Ecto neural progenitor cell (in vitro differentiated cells): ENCODE data around the gene TK2.
"Not testable (repeated sequence)": the region's sequence is repeated elsewhere in the genome, so short reads cannot be mapped to it uniquely, and the experiment has no call there.

Experiments used
- DNase-seq: peaks from one replicate; pipeline ENCODE4 v3.0.0-alpha.2; 2018; ENCODE audit warnings: low spot score

TK2 gene

DNA sequence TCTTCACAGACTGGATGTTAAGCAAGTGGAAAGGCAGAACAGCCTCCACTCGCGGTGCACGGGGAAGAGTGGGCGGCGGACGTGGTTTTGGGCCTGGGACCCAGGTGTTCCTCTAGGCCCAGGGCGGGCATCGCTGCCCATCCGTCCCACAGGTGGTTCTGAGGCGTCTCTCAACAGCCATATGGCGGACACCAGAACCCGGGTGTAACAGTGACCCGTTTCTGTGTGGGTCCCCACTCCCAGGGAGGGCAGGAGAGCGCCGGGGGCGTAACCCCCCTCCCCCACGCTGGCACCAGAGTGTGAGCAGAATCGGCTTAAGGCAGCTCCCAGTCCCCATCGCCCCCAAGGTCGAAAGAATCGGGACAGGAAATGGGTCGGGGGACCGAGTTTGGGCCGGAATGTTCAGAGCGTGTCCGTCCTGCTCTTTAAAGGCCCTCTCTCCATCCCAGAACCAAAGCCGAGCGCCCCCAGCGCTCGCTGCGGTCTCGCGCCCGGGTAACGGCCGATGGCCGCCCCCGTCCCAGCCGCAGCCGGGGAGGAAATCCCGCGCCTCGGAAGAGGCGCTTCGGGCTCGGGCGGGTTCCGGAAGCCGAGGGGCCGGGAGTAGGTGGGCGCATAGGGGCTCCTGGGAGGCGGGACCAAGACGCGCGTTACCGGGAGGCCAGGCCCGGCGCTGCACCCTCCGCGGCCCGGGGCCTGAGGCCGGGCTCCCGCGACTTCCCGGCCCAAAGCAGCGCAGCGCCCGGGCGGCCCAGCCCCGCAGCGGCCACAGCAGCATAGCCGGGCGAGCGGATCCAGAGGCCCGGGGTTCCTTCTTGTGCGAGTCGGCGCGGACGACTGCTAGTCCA is at the start of gene TK2:
Gene TK2 (minus strand): TSS at position 839 of the 848 bp plus-strand sequence. CDS start 61 bp downstream, at position 778.
- peak; percentile 81 for DNase-seq

- DNase-seq, result no peak
Measured at GRCh38 chr16:66598111-66598510, 48.2 kb upstream of the TK2 start.

GRCh38 chr16:66596986-66597848 is 47.3 kb upstream of the TK2 start:
- DNase-seq, result no peak

GRCh38 chr16:66596559-66596958 is 46.6 kb upstream of the TK2 start:
- not testable (repeated sequence) for DNase-seq

DNA sequence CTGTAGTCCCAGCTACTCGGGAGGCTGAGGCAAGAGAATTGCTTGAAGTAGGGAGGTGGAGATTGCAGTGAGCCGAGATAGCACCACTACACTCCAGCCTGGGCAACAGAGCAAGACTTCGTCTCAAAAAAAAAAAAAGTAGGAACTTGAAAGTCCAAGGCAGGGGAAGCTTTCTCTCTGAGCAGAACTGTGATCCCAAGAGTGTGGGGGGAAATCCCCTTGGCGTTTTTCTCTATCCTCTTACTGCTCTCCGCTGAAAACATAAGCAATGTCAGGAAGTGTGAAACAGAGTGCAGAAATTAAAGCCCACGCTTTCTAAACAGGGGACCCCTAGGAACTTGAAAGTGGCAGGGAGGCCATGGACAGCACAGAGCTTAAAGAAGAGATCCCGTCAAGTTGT is 44.8 kb upstream of the TK2 start:
- no peak for DNase-seq

- no peak for DNase-seq
Measured at GRCh38 chr16:66592814-66593213, 42.9 kb upstream of the TK2 start.

GRCh38 chr16:66592241-66592640 is 42.3 kb upstream of the TK2 start:
- DNase-seq, result no peak

DNA sequence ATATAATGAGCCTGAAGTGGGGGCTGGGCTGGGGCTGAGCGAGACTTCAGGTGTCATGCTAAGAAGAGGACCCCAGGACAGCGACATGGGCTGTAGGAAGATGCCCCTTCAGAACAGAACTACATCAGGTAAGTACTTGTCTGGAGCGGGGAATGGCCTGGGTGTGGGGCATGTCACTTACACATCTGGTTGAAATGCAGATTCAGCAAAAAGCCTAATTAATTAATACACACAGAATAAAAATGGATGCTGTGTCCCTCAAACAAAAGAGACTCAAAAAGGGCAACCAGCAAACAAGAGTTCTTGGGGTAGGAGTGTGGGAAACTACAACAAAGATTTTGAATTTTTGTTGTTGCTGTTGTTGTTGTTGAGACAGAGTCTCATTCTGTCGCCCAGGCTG is 41.1 kb upstream of the TK2 start:
- no peak for DNase-seq

DNA sequence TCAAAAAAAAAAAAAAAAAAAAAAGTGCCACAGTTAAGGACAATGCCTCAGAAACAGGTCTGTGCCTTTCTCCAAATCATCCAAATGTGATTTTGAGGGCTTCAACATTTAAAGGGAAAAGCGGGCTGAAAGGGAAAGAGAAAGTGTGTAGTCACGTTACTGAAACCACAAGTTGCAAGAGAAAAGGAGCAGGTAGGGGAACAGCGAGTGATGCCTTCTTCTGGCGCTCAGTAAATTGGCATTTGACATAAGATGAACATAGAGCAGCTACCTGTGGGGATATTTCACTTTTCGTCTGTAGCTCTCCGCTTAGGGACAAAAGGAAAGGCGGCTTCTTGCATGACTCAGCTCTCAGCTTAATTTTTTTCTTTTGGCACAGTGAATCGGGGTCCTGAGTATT is 40.4 kb upstream of the TK2 start:
- no peak for DNase-seq

GRCh38 chr16:66588981-66589713 is 39.2 kb upstream of the TK2 start:
- DNase-seq, result no peak

- DNase-seq, result no peak
Measured at GRCh38 chr16:66587881-66588600, 38.1 kb upstream of the TK2 start.

GRCh38 chr16:66585481-66586239 is 35.7 kb upstream of the TK2 start:
- DNase-seq, result no peak

DNA sequence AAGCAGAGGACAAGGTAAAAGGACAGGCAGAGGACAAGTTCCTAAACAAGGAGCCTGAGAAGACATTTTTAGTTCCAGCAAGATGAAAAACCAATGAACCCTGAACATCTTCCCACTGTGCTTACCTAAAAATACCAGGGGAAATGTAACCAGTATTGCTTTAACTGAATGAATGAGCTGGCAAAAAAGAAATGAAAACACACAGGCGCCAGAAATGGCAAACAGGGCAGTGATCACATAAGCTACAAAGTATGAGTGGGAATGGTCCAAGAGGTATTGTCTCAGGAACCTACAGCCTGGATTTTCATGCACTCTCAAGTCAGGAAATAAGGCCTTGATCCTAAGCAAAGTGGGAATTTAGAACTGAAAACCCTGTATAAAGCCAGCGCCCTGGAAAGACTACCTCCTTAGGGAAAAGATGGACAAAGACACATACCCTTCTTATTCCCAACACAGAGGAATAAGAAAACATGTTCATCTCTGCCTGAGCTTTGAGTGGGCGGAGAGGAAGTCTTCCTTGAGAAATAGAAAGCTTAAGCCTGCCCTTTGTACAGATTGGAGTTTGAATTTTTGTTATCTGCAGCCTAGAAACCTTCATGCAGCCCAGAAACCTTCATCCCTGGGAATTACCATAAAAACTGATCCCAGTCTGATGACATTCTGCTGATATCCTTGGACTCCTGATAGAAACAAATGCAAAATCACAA is 31.5 kb upstream of the TK2 start:
- no peak for DNase-seq

DNA sequence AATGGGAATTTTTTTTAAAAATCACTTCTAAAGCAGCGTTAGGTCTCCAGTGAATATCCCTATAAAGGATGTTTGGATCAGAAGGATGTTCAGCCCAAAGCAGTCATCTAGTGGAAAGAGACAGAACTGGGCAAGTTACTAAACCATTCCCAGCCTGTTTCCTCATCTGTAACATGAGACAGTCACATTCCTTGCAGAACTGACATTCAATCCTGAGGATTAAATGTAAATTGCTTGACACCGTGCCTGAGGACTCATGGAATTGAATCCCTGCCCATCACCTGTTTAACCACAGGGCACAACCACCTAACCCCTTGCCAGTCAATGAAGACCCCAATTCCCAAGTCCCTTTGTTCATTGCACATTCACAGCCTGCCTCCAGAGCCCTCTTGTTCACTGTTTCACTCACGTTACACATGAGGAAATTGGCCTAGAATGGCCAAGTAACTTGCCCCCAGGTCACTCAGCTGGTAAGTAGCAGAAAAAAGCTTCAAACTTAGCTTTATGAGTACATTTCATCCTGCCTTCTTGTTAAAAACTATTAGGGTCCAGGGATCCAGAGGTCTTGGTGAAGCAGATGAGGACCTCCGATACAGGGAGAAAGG is 30.8 kb upstream of the TK2 start:
- no peak for DNase-seq

DNA sequence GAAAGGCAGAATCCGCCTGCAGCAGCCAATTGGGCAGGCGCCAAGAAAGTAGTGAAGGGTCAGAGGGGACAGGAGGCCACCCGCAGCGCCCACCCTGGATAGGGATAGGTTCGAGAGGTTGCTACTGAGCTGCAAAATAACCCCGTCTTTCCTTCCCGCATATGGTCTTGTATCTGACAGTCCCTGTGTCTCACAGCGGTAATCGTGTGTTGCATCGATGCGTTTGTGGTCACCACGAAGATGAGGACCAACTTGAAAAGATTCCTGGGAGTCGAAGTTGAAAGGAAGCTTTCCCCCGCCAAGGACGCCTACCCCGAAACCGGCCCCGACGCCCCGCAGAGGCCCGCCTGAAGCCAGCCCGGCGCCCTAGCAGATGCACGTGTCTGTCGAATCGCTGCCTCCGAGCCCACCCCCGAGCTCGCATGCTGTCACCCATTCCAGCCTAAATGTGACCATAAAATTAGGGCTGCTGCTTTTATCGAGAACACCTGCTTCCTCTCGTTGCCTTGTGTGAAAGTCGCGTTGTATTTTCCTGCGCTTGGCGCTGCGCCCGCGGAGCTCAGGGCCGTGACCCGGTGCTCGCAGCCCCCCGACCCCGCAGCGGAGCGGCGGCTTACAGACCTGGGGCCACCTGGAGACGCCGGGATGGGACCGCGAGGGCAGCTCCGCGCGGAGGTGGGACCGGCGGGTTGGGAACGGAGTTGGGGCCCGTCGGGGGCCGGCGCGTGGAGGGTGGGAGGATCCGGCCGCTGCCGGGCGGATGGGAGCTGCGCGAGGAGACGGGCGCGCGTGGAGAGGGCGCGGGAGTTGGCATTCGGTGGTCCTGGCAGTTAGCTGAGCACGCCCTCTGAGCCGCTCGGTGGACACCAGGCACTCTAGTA is 29.0 kb upstream of the TK2 start, which contains the start of gene CMTM2:
Gene CMTM2 (plus strand): TSS at position 813 of the 881 bp plus-strand sequence. CDS start 145 bp downstream, outside the sequence.
- no peak for DNase-seq

GRCh38 chr16:66576296-66576695 is 26.4 kb upstream of the TK2 start:
- DNase-seq, result no peak

- DNase-seq, result no peak
Measured at GRCh38 chr16:66575060-66575459, 25.1 kb upstream of the TK2 start.

DNA sequence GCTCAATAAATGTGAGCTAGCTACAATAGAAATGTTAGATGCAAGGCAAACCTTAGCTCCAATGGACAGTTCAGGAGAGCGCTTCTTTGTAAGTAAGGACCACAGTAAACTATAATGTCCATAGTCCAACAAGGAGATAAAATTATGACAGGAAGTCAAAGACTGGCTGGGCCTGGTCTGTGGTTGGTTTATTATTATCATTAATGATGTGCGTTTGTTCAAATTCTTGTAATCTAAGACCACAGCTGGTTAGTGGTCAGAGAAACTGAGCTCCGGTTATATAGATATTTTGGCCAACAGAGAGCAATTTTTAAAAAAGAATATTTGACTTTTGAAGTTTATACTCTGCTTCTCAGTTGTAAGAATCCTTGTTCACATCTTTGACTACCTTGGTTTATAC is 24.6 kb upstream of the TK2 start:
- DNase-seq, result no peak

- no peak for DNase-seq
Measured at GRCh38 chr16:66574081-66574480, 24.2 kb upstream of the TK2 start.
